ENCODE results near the gene SSR1.

SSR1 gene

DNA sequence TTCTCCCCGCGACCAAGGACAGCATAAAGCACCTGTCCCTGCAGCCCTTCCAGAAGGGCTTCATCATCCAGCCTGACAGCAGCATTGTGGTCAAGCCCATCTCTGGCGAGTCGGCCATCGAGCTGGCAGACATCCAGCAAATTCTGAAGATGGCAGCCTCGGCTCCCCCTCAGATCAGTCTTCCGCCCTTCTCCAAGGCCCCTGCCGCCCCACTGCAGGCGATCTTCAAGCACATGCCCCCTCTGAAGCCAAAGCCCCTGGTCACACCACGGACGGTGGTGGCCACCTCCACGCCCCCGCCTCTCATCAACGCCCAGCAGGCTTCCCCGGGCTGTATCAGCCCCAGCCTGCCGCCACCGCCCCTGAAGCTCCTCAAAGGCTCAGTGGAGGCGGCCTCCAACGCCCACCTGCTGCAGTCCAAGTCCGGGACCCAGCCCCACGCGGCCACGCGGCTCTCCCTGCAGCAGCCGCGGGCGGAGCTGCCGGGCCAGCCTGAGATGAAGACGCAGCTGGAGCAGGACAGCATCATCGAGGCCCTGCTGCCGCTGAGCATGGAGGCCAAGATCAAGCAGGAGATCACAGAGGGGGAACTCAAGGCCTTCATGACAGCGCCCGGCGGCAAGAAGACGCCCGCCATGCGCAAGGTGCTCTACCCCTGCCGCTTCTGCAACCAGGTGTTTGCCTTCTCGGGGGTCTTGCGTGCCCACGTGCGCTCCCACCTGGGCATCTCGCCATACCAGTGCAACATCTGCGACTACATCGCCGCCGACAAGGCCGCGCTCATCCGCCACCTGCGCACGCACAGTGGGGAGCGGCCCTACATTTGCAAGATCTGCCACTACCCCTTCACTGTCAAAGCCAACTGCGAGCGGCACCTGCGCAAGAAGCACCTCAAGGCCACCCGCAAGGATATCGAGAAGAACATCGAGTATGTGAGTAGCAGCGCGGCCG, 83.3 kb downstream of the SSR1 start:
- no peak overlapping the region for H3K4me3 ChIP-seq (ENCODE audit: low read length)
- no peak for DNase-seq (ENCODE audit: low read depth, low spot score)

DNA sequence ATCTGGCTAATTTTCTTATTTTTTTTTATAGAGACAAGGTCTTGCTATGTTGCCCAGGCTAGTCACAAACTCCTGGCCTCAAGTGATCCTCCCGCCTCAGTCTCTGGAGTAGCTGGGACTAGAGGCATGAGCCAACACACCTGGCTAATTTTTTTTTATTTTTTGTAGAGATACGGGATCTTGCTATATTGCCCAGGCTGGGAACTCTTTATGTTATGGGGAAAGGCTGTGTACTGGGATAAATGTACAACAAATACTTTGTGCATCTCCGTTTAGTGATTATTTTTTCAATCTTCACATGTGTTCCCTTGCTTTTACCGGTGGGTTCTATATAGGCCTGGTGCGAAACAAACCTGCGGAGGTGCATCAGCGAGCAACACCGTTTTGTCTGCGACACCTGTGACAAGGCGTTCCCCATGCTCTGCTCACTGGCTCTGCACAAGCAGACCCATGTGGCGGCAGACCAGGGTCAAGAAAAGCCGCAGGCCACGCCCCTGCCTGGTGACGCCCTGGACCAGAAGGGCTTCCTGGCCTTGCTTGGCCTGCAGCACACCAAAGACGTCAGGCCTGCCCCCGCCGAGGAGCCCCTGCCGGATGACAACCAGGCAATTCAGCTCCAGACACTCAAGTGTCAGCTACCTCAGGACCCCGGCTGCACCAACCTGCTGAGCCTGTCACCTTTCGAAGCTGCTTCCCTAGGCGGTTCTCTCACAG, 84.2 kb downstream of the SSR1 start:
- no peak for DNase-seq (ENCODE audit: low read depth, low spot score)

DNA sequence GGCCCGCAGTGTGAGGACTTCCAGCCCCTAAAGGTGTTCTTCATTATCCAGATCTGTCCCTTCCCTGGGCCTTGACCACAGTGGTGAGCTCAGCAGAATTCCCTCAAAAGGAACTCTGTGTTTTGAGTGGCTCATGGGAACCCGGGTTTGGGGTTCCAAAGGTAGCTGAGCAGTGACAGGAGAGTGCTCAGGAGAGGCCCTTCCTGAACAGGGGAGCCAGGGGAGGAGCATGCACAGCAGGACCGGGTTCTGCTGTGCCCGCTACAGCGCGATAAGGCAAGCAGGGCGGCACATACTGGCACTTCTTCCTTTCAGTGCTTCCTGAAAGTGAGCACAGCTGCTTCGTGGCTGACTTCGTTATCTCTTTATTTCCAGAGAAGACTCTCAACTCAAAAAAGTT, 88.3 kb downstream of the SSR1 start:
- DNase-seq (ENCODE audit: low read depth, low spot score) = no peak

More for the DNA sequence above, 84.2 kb downstream of the SSR1 start:
- no peak overlapping the region for H3K4me3 ChIP-seq (ENCODE audit: low read length)

GRCh38 chr6:7222197-7222596, 90.8 kb downstream of the SSR1 start:
- no peak for DNase-seq (ENCODE audit: low read depth, low spot score)

More for the DNA sequence above, 88.3 kb downstream of the SSR1 start:
- H3K4me3 ChIP-seq (ENCODE audit: low read length) = no peak overlapping the region

DNA sequence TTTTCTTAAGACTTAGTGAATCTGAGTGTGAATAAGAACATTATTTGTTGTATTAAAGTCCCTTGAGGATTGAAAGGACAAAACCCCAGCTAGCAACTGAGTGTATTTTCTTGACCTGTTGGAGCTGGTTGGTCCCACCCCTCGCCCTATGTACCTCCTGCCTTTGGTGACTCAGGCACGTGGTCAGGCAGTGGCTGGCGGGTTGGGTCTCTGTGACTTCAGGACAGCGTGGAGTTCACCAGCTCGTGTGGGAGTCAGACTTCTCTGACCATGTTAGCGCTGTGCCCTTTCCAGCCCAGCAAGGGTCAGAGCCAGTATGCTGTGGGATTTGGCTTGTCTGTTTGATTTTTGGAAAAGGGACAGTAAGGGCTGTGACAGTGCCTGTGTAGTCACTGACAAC, 93.7 kb downstream of the SSR1 start:
- DNase-seq (ENCODE audit: low read depth, low spot score) = no peak
- H3K4me3 ChIP-seq (ENCODE audit: low read length) = no peak overlapping the region

More at GRCh38 chr6:7222197-7222596, 90.8 kb downstream of the SSR1 start:
- no peak overlapping the region for H3K4me3 ChIP-seq (ENCODE audit: low read length)

DNA sequence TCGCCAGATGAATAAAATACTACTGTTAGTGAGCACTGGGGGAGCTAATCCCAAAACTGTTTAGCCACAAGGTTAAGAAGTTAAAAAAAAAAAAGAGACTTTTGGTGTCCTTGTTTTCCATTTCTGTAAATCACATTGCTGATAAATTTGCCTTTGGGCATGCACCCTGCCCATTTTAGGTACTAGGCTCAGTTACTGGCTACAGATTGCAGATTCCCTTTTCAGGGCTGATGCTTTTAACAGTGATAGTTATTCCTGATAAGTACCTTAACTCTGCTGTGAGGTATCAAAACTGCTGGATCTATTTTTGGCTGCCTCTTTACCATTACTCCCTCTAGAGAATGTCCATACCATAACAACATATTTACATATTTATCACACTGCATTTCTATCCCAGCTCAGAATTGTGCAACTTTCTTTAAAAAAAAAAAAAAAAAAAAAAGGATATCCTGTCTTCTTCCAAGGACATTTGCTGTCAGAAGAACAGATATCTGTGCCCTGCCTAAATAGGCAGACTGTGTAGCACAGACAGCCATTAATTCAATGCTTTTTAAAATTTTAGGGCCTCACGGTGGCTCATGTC, 94.5 kb downstream of the SSR1 start:
- DNase-seq (ENCODE audit: low read depth, low spot score) = no peak
- H3K4me3 ChIP-seq (ENCODE audit: low read length) = no peak overlapping the region
